ENCODE data around the gene PRDX6.
"Not testable (repeated sequence)": the region's sequence is repeated elsewhere in the genome, so short reads cannot be mapped to it uniquely, and the experiment has no call there.

PRDX6 gene

GRCh38 chr1:173503391-173503790, 26.3 kb downstream of the PRDX6 start:
- no peak for DNase-seq

- DNase-seq = no peak
Observed at GRCh38 chr1:173504268-173504667, 27.1 kb downstream of the PRDX6 start.

GRCh38 chr1:173505391-173505790, 28.3 kb downstream of the PRDX6 start:
- DNase-seq = no peak

GRCh38 chr1:173506437-173506836, 29.3 kb downstream of the PRDX6 start:
- DNase-seq = no peak

GRCh38 chr1:173507205-173507846, 30.2 kb downstream of the PRDX6 start:
- DNase-seq = no peak

GRCh38 chr1:173507847-173508209, 30.7 kb downstream of the PRDX6 start:
- DNase-seq = no peak

- DNase-seq = no peak
Observed at GRCh38 chr1:173508541-173508940, 31.4 kb downstream of the PRDX6 start.

- DNase-seq = no peak
Observed at GRCh38 chr1:173509797-173510196, 32.7 kb downstream of the PRDX6 start.

- not testable (repeated sequence) for DNase-seq
Observed at GRCh38 chr1:173514503-173514902, 37.4 kb downstream of the PRDX6 start.

- DNase-seq = no peak
Observed at GRCh38 chr1:173520799-173521198, 43.7 kb downstream of the PRDX6 start.

GRCh38 chr1:173523329-173523728, 46.2 kb downstream of the PRDX6 start:
- no peak for DNase-seq

- no peak for DNase-seq
Observed at GRCh38 chr1:173525926-173526325, 48.8 kb downstream of the PRDX6 start.

- no peak for DNase-seq
Observed at GRCh38 chr1:173527151-173527826, 50.2 kb downstream of the PRDX6 start.

- DNase-seq = no peak
Observed at GRCh38 chr1:173529106-173529505, 52.0 kb downstream of the PRDX6 start.

GRCh38 chr1:173530795-173531693, 53.9 kb downstream of the PRDX6 start:
- no peak for DNase-seq

- no peak for DNase-seq
Observed at GRCh38 chr1:173532237-173532636, 55.1 kb downstream of the PRDX6 start.

- no peak for DNase-seq
Observed at GRCh38 chr1:173536223-173536622, 59.1 kb downstream of the PRDX6 start.

Data from KG1 (cell line).